H9 (cell line): ENCODE data around the gene STX11. TPM values are rescaled to one million over a fixed set of nuclear protein-coding genes. Genes with fewer than 3 reads are reported as not detected.

Experiments
- DNase-seq: peaks from one replicate; pipeline ENCODE4 v3.0.0-alpha.2; 2017
- H2AFZ ChIP-seq: one replicate; pipeline ENCODE4 v1.6.1; 2013; ENCODE audit warnings: mild to moderate bottlenecking, low read length, control low read depth, moderate library complexity
- H2AK5ac ChIP-seq: 2 replicates; pipeline ENCODE4 v1.6.1; 2013; ENCODE audit warnings: low read length, control low read depth, mixed read lengths; ENCODE audit not compliant: insufficient read length
- H2BK120ac ChIP-seq: one replicate; pipeline ENCODE4 v1.6.1; 2013; ENCODE audit warnings: low read depth, mild to moderate bottlenecking, low read length, control low read depth, inconsistent platforms; ENCODE audit not compliant: poor library complexity, severe bottlenecking
- H2BK12ac ChIP-seq: 2 replicates; pipeline ENCODE4 v1.6.1; 2013; ENCODE audit warnings: low read length, control low read depth, mixed read lengths, low read depth; ENCODE audit not compliant: insufficient read length
- H2BK15ac ChIP-seq: 2 replicates; pipeline ENCODE4 v1.6.1; 2013; ENCODE audit warnings: low read depth, low read length, control low read depth
- H2BK20ac ChIP-seq: one replicate; pipeline ENCODE4 v1.6.1; 2013; ENCODE audit warnings: low read depth, mild to moderate bottlenecking, low read length, control low read depth, inconsistent platforms; ENCODE audit not compliant: poor library complexity, severe bottlenecking
- H2BK5ac ChIP-seq: 2 replicates; pipeline ENCODE4 v1.6.1; 2013; ENCODE audit warnings: low read length, control low read depth, mixed read lengths; ENCODE audit not compliant: insufficient read length
- H3K14ac ChIP-seq: 2 replicates; pipeline ENCODE4 v1.6.1; 2013; ENCODE audit warnings: low read length, control low read depth; ENCODE audit not compliant: insufficient read depth
- H3K18ac ChIP-seq: 2 replicates; pipeline ENCODE4 v1.6.1; 2013; ENCODE audit warnings: low read depth, mild to moderate bottlenecking, mixed read lengths, low read length, control low read depth; ENCODE audit not compliant: insufficient read length
- H3K23ac ChIP-seq: 2 replicates; pipeline ENCODE4 v1.6.1; 2013; ENCODE audit warnings: low read length, control low read depth, mixed read lengths, low read depth; ENCODE audit not compliant: insufficient read length
- H3K23me2 ChIP-seq: 2 replicates; pipeline ENCODE4 v1.6.1; 2013; ENCODE audit warnings: low read depth, mild to moderate bottlenecking, mixed read lengths, low read length, control low read depth; ENCODE audit not compliant: insufficient read length, poor library complexity, severe bottlenecking
- H3K27ac ChIP-seq: 2 replicates; pipeline ENCODE4 v1.5.1; 2013; ENCODE audit warnings: low read length, control low read depth, mixed read lengths, low read depth; ENCODE audit not compliant: insufficient read length
- H3K27me3 ChIP-seq: 2 replicates; pipeline ENCODE4 v1.6.1; 2013; ENCODE audit warnings: low read length, control low read depth, inconsistent platforms; ENCODE audit not compliant: insufficient read depth
- H3K4ac ChIP-seq: 2 replicates; pipeline ENCODE4 v1.6.1; 2013; ENCODE audit warnings: low read depth, mild to moderate bottlenecking, control low read depth, inconsistent platforms, low read length, moderate library complexity
- H3K4me1 ChIP-seq: 2 replicates; pipeline ENCODE4 v1.6.1; 2013; ENCODE audit warnings: low read length, control low read depth, inconsistent platforms; ENCODE audit not compliant: insufficient read depth
- H3K4me2 ChIP-seq: 2 replicates; pipeline ENCODE4 v1.6.1; 2013; ENCODE audit warnings: low read length, control low read depth, mixed read lengths; ENCODE audit not compliant: insufficient read length, insufficient read depth
- H3K56ac ChIP-seq: 2 replicates; pipeline ENCODE4 v1.6.1; 2013; ENCODE audit warnings: low read depth, mild to moderate bottlenecking, mixed read lengths, low read length, control low read depth; ENCODE audit not compliant: insufficient read length
- H3K79me1 ChIP-seq: 2 replicates; pipeline ENCODE4 v1.6.1; 2013; ENCODE audit warnings: low read depth, mild to moderate bottlenecking, moderate library complexity, low read length, control low read depth, inconsistent platforms; ENCODE audit not compliant: insufficient read depth, poor library complexity, severe bottlenecking
- H3K79me2 ChIP-seq: 2 replicates; pipeline ENCODE4 v1.6.1; 2013; ENCODE audit warnings: low read length, control low read depth, inconsistent platforms; ENCODE audit not compliant: insufficient read depth
- H3K9ac ChIP-seq: 2 replicates; pipeline ENCODE4 v1.6.1; 2013; ENCODE audit warnings: low read length, control low read depth, mixed read lengths; ENCODE audit not compliant: insufficient read length; ENCODE audit errors: extremely low read depth
- H3K9me3 ChIP-seq: one replicate; pipeline ENCODE4 v1.6.1; 2013; ENCODE audit warnings: low read depth, low read length, inconsistent platforms; ENCODE audit not compliant: control insufficient read depth
- H3T11ph ChIP-seq: one replicate; pipeline ENCODE4 v1.6.1; 2013; ENCODE audit warnings: mild to moderate bottlenecking, low read length, control low read depth, inconsistent platforms
- H4K20me1 ChIP-seq: one replicate; pipeline ENCODE4 v1.6.1; 2013; ENCODE audit not compliant: control insufficient read depth, insufficient read length, insufficient read depth
- H4K5ac ChIP-seq: 2 replicates; pipeline ENCODE4 v1.6.1; 2013; ENCODE audit warnings: low read depth, mild to moderate bottlenecking, mixed read lengths, low read length, control low read depth; ENCODE audit not compliant: insufficient read length
- H4K8ac ChIP-seq: replicated peaks from 2 replicates; pipeline ENCODE4 v1.6.1; 2013; ENCODE audit warnings: low read length, control low read depth, mixed read lengths, low read depth; ENCODE audit not compliant: insufficient read length
- H4K91ac ChIP-seq: 2 replicates; pipeline ENCODE4 v1.6.1; 2013; ENCODE audit warnings: low read depth, mild to moderate bottlenecking, moderate library complexity, mixed read lengths, low read length, control low read depth; ENCODE audit not compliant: insufficient read length
- H3K27ac Mint-ChIP-seq, 3 experiments: 2 replicates in 2 of 3; 3 replicates in 1 of 3; pipeline ENCODE4 v1.8.0; 2020 to 2021; ENCODE audit warnings: mixed read lengths in 3 of 3, mild to moderate bottlenecking in 1 of 3, moderate library complexity in 1 of 3
- H3K27me3 Mint-ChIP-seq: 2 replicates; pipeline ENCODE4 v1.8.0; 2021; ENCODE audit warnings: low read depth, mild to moderate bottlenecking, moderate library complexity, mixed read lengths
- H3K36me3 Mint-ChIP-seq, 3 experiments: 2 replicates in 2 of 3; 3 replicates in 1 of 3; pipeline ENCODE4 v1.8.0; 2020 to 2021; ENCODE audit warnings: low read depth in 3 of 3, mixed read lengths in 3 of 3; ENCODE audit not compliant: insufficient read depth in 1 of 3
- H3K4me1 Mint-ChIP-seq, 2 experiments: 2 replicates each; pipeline ENCODE4 v1.8.0; 2020; ENCODE audit warnings: mixed read lengths in 2 of 2
- H3K4me3 Mint-ChIP-seq, 2 experiments: 2 replicates in 1 of 2; 3 replicates in 1 of 2; pipeline ENCODE4 v1.8.0; 2020 to 2021; ENCODE audit warnings: mild to moderate bottlenecking in 2 of 2, mixed read lengths in 2 of 2, moderate library complexity in 1 of 2
- H3K9me3 Mint-ChIP-seq, 2 experiments: 2 replicates in 1 of 2; 3 replicates in 1 of 2; pipeline ENCODE4 v1.8.0; 2020; ENCODE audit warnings: mild to moderate bottlenecking in 2 of 2, mixed read lengths in 2 of 2, moderate library complexity in 1 of 2
- CTCF ChIP-seq: fragments of 200-600 bp; sonication (generic); conservative IDR thresholded peaks from 3 replicates; pipeline ENCODE4 v1.8.0; 2021; ENCODE audit warnings: antibody characterized with exemption, mild to moderate bottlenecking
- WGBS: extraction: QIAGEN DNeasy Blood & Tissue Kit; methylation state at CpG from one replicate; pipeline ENCODE4 v1.1.7; 2013; ENCODE audit warnings: missing lambda C conversion rate, low lambda C conversion rate, mixed read lengths; ENCODE audit not compliant: insufficient read length; ENCODE audit errors: extremely low coverage; 5-methylcytosine and 5-hydroxymethylcytosine counted together
- total RNA-seq: library from RNA; stranded (reverse); gene quantifications from 2 replicates; pipeline ENCODE4 v1.2.1, GENCODE V29; 2021

The STX11 gene
- total RNA-seq, 1 experiment from 2014 or later: 0.22 TPM

- H3K27me3 ChIP-seq: no peaks in the 10 kb centered on the region
- Mint-ChIP-seq H3K27me3 (no peaks in the 10 kb centered on the region; the same call in 1 of the 2 replicates), H3K9me3 (no peaks in the 10 kb centered on the region), H3K4me3 (no peak overlapping the region), H3K4me1 (no peaks in the 10 kb centered on the region), H3K27ac (no peak overlapping the region), H3K36me3 (no peaks in the 10 kb centered on the region; a peak in 1 of 7 replicates)
- no peak overlapping the region for H2AK5ac ChIP-seq
- H2AFZ ChIP-seq: no peak overlapping the region
- H2BK12ac ChIP-seq: no peak overlapping the region
- no peak overlapping the region for H2BK15ac ChIP-seq
- H2BK120ac ChIP-seq: no peak overlapping the region
- no peak overlapping the region for H2BK5ac ChIP-seq
- H4K91ac ChIP-seq: no peak overlapping the region
- no peaks in the 10 kb centered on the region for H3K4me1 ChIP-seq
- no peak overlapping the region for H3K14ac ChIP-seq
- H3K18ac ChIP-seq: no peak overlapping the region
- H3K79me1 ChIP-seq: no peaks in the 10 kb centered on the region
- H3K23me2 ChIP-seq: no peaks in the 10 kb centered on the region
- no peak overlapping the region for H3T11ph ChIP-seq
- WGBS: no CpG with 5 or more reads among the region's 2 CpGs
- H2BK20ac ChIP-seq: no peak overlapping the region
- H3K4ac ChIP-seq: no peak overlapping the region
- no peak overlapping the region for H4K8ac ChIP-seq
- H3K79me2 ChIP-seq: no peaks in the 10 kb centered on the region
- no peak for DNase-seq
- no peak overlapping the region for H3K27ac ChIP-seq
- H4K20me1 ChIP-seq: no peaks in the 10 kb centered on the region
- no peak overlapping the region for H3K9ac ChIP-seq
- no peak overlapping the region for H3K56ac ChIP-seq
- H4K5ac ChIP-seq: no peak overlapping the region
- no peaks in the 10 kb centered on the region for H3K9me3 ChIP-seq
- H3K23ac ChIP-seq: no peak overlapping the region
- no peak overlapping the region for H3K4me2 ChIP-seq
- TF ChIP-seq CTCF: no peak
These were observed 26.9 kb upstream of the STX11 start for GRCh38 chr6:144123421-144123820.
